Adrenal gland (tissue), 12 donors: ENCODE measurements around the gene MYL3. TPM values are rescaled to one million over a fixed set of nuclear protein-coding genes. Genes with fewer than 3 reads are reported as not detected.

ENCODE experiments used
- DNase-seq, 7 donors: peaks; one replicate each; pipeline ENCODE4 v3.0.0-alpha.2; 2019 to 2020
- H3K27ac ChIP-seq, 5 donors: fragments of 200-600 bp; sonication (generic) in 4 of 5; 1 replicate in 3 of 5; 2 replicates in 2 of 5; pipeline versions ENCODE4 v1.5.1 to v1.8.0; 2016 to 2020; ENCODE audit warnings: mild to moderate bottlenecking in 1 of 5
- H3K27me3 ChIP-seq: fragments of 200-600 bp; 2 replicates; pipeline ENCODE4 v1.8.0; 2021
- H3K36me3 ChIP-seq, 2 donors: fragments of 200-600 bp; replicated peaks in 1 of 2; 1 replicate in 1 of 2; 2 replicates in 1 of 2; pipeline versions ENCODE4 v1.5.1 to v1.8.0; 2018 to 2022
- H3K4me1 ChIP-seq, 2 donors: fragments of 200-600 bp; replicated peaks in 1 of 2; 1 replicate in 1 of 2; 2 replicates in 1 of 2; pipeline versions ENCODE4 v1.5.1 to v1.8.0; 2018 to 2021
- H3K4me3 ChIP-seq, 4 donors: fragments of 200-600 bp; sonication (generic) in 3 of 4; one replicate each; pipeline ENCODE4 v1.5.1; 2016 to 2018
- H3K9me3 ChIP-seq, 3 donors: fragments of 200-600 bp; sonication (generic) in 1 of 3; replicated peaks in 1 of 3; 1 replicate in 2 of 3; 2 replicates in 1 of 3; pipeline versions ENCODE4 v1.5.1 to v1.8.0; 2016 to 2021
- CTCF ChIP-seq, 6 experiments: fragments of 450-650 bp in 4 of 6; fragments of 200-600 bp in 2 of 6; sonication (generic) in 1 of 6; IDR thresholded peaks; 1 replicate in 5 of 6; 2 replicates in 1 of 6; pipeline versions ENCODE4 v1.5.1 to v1.8.0; 2016 to 2021; ENCODE audit warnings: antibody characterized with exemption in 6 of 6, mild to moderate bottlenecking in 2 of 6, moderate library complexity in 1 of 6
- POLR2A ChIP-seq, 2 donors: fragments of 450-650 bp; IDR thresholded peaks; one replicate each; pipeline ENCODE4 v1.6.1; 2017; ENCODE audit warnings: antibody characterized with exemption in 2 of 2, mild to moderate bottlenecking in 2 of 2, moderate library complexity in 1 of 2
- WGBS, 4 donors: extraction: QIAGEN DNeasy Blood & Tissue Kit in 2 of 4; methylation state at CpG; one replicate each; pipeline versions ENCODE4 v1.1.5 to v1.1.7; 2013 to 2017; 5-methylcytosine and 5-hydroxymethylcytosine counted together
- intact Hi-C, 2 donors: fragments of 100-400 bp; cut with DNase I; formaldehyde crosslinking; loops; one replicate each; pipeline versions ENCODE4 v1.14.1 to v1.15.0; 2022 to 2023
- polyA plus RNA-seq, 3 donors: library from polyadenylated mRNA; stranded (reverse); fragments of 200-250 nt in 2 of 3; fragments of 350-450 nt in 1 of 3; fragmentation: Illumina TruSeq in 1 of 3; extraction: RNeasy Lipid Tissue Mini Kit (QIAGEN cat#74804) in 1 of 3; gene quantifications; one replicate each; pipeline ENCODE4 v1.2.3, GENCODE V29; 2013 to 2014
- total RNA-seq, 9 donors: library from RNA; depleted of rRNA in 4 of 9; stranded (reverse); fragments of >200 nt in 4 of 9; fragments of 120-200 nt in 1 of 9; fragmentation: NEBNext Ultra II Directional in 1 of 9; extraction: Animal tissue kit (Norgen Biotek cat#: 25700) in 1 of 9; gene quantifications; one replicate each; pipeline versions ENCODE4 v1.1.0 to v1.2.4, GENCODE V29; 2013 to 2023
- donor health status: healthy with polysubstance abuse.
- donor health status: Bipolar disorder and iron deficiency.
- donor health status: DM: yes; HTN: yes; CAD: no.
- donor health status: DM: no; HTN: no; CAD: no.
- donor health status: DM: no; HTN: no; CAD: no.
- donor health status: DM: yes; HTN: yes; CAD: no.

Gene MYL3
- total and polyA plus RNA-seq, 12 donors, result 1.4 to 12.7 (median 4.6) TPM; not detected in 1

DNA sequence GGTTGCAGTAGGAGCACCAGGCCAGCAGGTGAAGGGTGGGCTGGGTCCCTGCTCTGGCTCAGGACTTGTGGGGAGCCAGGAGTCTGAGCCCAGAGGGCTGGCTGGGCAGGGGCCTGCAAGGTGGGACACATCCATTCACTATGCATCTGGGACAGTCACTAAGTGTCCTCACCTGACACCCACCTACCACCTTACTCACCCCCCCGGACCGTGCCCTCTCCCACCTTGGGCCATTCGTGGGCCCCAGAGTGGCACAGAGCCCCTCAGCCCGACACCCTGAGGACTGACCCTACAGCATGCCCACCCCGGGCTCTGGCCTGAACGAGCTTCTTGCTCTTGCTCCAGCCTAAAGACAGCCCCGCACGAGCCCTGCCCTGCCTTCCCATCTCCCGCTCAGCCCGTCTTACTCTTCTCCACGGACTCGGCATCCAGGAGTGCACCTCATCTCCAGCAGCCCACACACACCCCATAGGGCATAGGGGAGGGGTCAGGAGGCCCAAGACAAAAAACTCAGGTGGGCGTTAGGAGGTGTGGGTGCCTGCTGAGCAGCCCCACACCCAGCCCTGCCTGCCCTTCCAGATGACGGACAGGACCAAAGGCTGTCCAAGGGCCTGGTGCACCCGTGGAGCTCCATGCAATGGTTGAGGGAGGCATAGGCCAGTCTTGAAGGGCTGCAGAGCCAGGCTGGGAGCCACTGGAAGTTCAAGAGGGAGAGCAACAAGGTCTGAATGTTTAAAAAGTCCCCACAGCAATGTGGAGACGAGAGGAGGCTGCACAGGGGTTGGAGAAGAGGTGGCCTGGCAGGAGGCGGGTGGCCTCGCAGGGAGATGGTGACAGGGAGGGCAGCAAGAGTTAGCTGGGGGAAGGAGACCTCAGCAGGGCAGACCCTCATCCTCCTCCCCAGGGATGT, 41.3 kb upstream of the MYL3 start:
- WGBS, 4 donors, result 85 to 90% (median 88%) methylated on average over 18 of the region's 18 CpGs
- Histone ChIP-seq H3K27me3 (no peaks in the 10 kb centered on the region), H3K36me3 (no peaks in the 10 kb centered on the region), H3K4me1 (peaks cover 0 to 9% of the 10 kb centered on the region in 2 donors), H3K27ac (no peak overlapping the region), H3K9me3 (no peaks in the 10 kb centered on the region), H3K4me3 (no peak overlapping the region)
- intact Hi-C loops, result loop anchor here (5.0 kb wide), 3 partner anchors 37 to 197 kb away; partner anchors contain the start of gene MYL3 (in 1 of the 2)
- peak in 1 of 7 donors; percentile 5 for DNase-seq
- no peak for TF ChIP-seq CTCF (IDR thresholded peaks at IDR 0.05)

DNA sequence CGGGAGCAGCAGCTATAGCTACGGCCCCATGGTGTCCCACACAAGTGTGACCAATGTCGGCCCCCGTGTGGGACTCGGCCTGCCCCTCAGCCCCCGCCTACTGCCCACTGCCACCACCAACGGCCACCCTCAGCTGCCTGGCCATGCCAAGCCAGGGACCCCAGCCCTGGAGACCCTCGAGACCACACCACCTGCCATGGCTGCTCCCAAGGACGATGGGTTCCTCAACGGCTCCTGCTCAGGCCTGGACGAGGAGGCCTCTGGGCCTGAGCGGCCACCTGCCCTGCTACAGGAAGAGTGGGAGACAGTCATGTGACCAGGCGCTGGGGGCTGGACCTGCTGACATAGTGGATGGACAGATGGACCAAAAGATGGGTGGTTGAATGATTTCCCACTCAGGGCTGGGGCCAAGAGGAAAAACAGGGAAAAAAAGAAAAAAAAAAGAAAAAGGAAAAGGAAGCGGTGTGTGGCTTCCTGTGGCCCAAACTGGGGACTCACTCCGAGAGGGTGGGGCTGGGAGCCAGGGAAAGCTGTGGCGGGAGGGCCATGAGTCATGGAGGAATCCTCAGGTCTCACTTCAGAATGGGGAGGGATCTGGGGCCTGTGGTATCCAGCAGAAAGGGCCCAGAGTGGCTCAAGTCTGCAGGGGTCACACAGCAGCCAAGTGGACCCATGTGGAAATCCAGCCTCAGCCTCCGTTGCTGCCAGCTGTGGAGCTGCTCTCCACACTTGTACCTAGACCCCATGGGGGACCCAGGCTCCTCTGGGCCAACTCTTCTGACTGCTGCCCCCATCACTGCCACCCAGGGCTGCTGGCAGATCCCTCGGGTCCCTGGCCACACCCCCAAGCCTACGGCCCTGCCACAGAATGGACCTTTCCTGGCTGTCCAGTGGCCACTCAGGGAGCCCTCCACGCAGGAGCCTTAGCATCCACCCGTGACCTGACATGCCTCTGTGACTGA, 40.4 kb upstream of the MYL3 start:
- DNase-seq, result peak in 1 of 7 donors; percentile 19
- intact Hi-C loops, result loop anchor here in 1 of 2 donors (5.0 kb wide), 1 partner anchor 41 kb away; the partner anchor contains the start of gene MYL3
- no peak for TF ChIP-seq POLR2A (IDR thresholded peaks at IDR 0.05)
- TF ChIP-seq CTCF (IDR thresholded peaks at IDR 0.05), result no peak
- Histone ChIP-seq H3K4me3 (no peak overlapping the region), H3K27me3 (peaks cover 1% of the 10 kb centered on the region), H3K36me3 (no peaks in the 10 kb centered on the region), H3K9me3 (no peaks in the 10 kb centered on the region), H3K4me1 (peaks cover 0 to 5% of the 10 kb centered on the region in 2 donors), H3K27ac (no peak overlapping the region)
- WGBS, 4 donors, result 71 to 79% (median 75%) methylated on average over 15 to 21 of the region's 21 CpGs

GRCh38 chr3:46902188-46902631, 39.0 kb upstream of the MYL3 start:
- no peak overlapping the region for H3K4me3 ChIP-seq
- peaks cover 0 to 5% of the 10 kb centered on the region in 2 donors for H3K4me1 ChIP-seq
- H3K36me3 ChIP-seq, result no peaks in the 10 kb centered on the region
- no peak for DNase-seq
- no peak overlapping the region for H3K27ac ChIP-seq
- intact Hi-C loops, result loop anchor here in 1 of 2 donors (5.0 kb wide), 1 partner anchor 40 kb away; the partner anchor contains the start of gene MYL3
- no peaks in the 10 kb centered on the region for H3K9me3 ChIP-seq
- peaks cover 11% of the 10 kb centered on the region for H3K27me3 ChIP-seq
- no peak for TF ChIP-seq POLR2A (IDR thresholded peaks at IDR 0.05)
- no peak for TF ChIP-seq CTCF (IDR thresholded peaks at IDR 0.05)
- 85 to 93% (median 91%) methylated on average over 11 to 15 of the region's 15 CpGs for WGBS, 4 donors
